HepG2 (cell line): ENCODE data around the gene ZNF177. TPM values are rescaled to one million over a fixed set of nuclear protein-coding genes. Genes with fewer than 3 reads are reported as not detected.

ENCODE experiments used
- AGO1 ChIP-seq: fragments of 200-400 bp; formaldehyde crosslinking; IDR thresholded peaks from 2 replicates; pipeline ENCODE4 v1.6.1; 2017; ENCODE audit warnings: mild to moderate bottlenecking, low read depth, low read length, moderate library complexity; ENCODE audit not compliant: poor library complexity, severe bottlenecking
- ARNT ChIP-seq: fragments of 450-650 bp; IDR thresholded peaks from 2 replicates; pipeline ENCODE4 v1.6.1; 2017
- EP300 ChIP-seq, 3 experiments: sonication (generic) in 1 of 3; formaldehyde crosslinking in 1 of 3; IDR thresholded peaks; 2 replicates each; pipeline versions ENCODE4 v1.5.1 to v1.6.1; 2011 to 2020; ENCODE audit warnings: low read depth in 2 of 3, low read length in 2 of 3, borderline replicate concordance in 1 of 3, improper control_type of control experiment in 1 of 3, mild to moderate bottlenecking in 1 of 3, missing genetic modification reagents in 1 of 3, moderate library complexity in 1 of 3
- GATAD2A ChIP-seq: IDR thresholded peaks from 2 replicates; pipeline ENCODE4 v1.6.1; 2016
- GPBP1L1 ChIP-seq: sonication (generic); formaldehyde crosslinking; IDR thresholded peaks from 2 replicates; pipeline ENCODE4 v1.5.0; 2020; ENCODE audit warnings: mild to moderate bottlenecking, missing genetic modification reagents
- HNRNPLL ChIP-seq: fragments of 200-400 bp; formaldehyde crosslinking; IDR thresholded peaks from 2 replicates; pipeline ENCODE4 v1.6.1; 2017; ENCODE audit warnings: mild to moderate bottlenecking, low read depth, low read length; ENCODE audit not compliant: poor library complexity, severe bottlenecking
- IRF2 ChIP-seq: IDR thresholded peaks from 2 replicates; pipeline ENCODE4 v1.6.1; 2018; ENCODE audit warnings: missing genetic modification reagents, missing compliant biosample characterization
- PAF1 ChIP-seq: IDR thresholded peaks from 2 replicates; pipeline ENCODE4 v1.6.1; 2016; ENCODE audit warnings: missing genetic modification reagents, missing compliant biosample characterization
- PRDM4 ChIP-seq: sonication (generic); formaldehyde crosslinking; IDR thresholded peaks from 2 replicates; pipeline ENCODE4 v1.9.0; 2021; ENCODE audit warnings: missing genetic modification reagents, borderline replicate concordance
- RXRB ChIP-seq: IDR thresholded peaks from 2 replicates; pipeline ENCODE4 v1.6.1; 2016; ENCODE audit warnings: borderline replicate concordance, missing genetic modification reagents, missing compliant biosample characterization
- YEATS2 ChIP-seq: sonication (generic); formaldehyde crosslinking; IDR thresholded peaks from 2 replicates; pipeline ENCODE4 v1.4.0; 2020; ENCODE audit warnings: missing genetic modification reagents, borderline replicate concordance
- ZFX ChIP-seq: sonication (generic); formaldehyde crosslinking; IDR thresholded peaks from 2 replicates; pipeline ENCODE4 v1.4.0; 2020; ENCODE audit warnings: mild to moderate bottlenecking, low read depth, missing genetic modification reagents, moderate library complexity
- polyA plus RNA-seq, 8 experiments: library from polyadenylated mRNA; depleted of rRNA in 3 of 8; stranded (reverse) in 7 of 8; unstranded in 1 of 8; fragments of >200 nt; fragmentation: Illumina TruSeq in 4 of 8; extraction: Trizol in 4 of 8; gene quantifications; 2 replicates each; pipeline versions ENCODE4 v1.2.1 to v1.2.3, GENCODE V29; 2011 to 2016; ENCODE audit warnings: low read depth in 4 of 8, missing spikeins in 1 of 8, mixed read lengths in 1 of 8; ENCODE audit not compliant: insufficient read depth in 1 of 8
- total RNA-seq, 5 experiments: library from RNA; depleted of rRNA; stranded (reverse); fragments of >200 nt; fragmentation: Illumina TruSeq; extraction: Trizol; gene quantifications; 2 replicates each; pipeline ENCODE4 v1.2.3, GENCODE V29; 2016; ENCODE audit warnings: low read depth in 1 of 5
- TF ChIP-seq, protein P1 (sequence below): conservative IDR thresholded peaks from 2 replicates; pipeline ENCODE4 v1.6.1; 2018; ENCODE audit warnings: missing genetic modification reagents
- TF ChIP-seq, protein P2 (sequence below): sonication (generic); formaldehyde crosslinking; IDR thresholded peaks from 2 replicates; pipeline ENCODE4 v1.8.0; 2022; ENCODE audit warnings: missing genetic modification reagents, mild to moderate bottlenecking, inconsistent platforms, borderline replicate concordance
- TF ChIP-seq, protein P3 (sequence below): sonication (generic); formaldehyde crosslinking; IDR thresholded peaks from 2 replicates; pipeline ENCODE4 v1.4.0; 2020; ENCODE audit warnings: missing genetic modification reagents, borderline replicate concordance

ZNF177 gene
- total and polyA plus RNA-seq, 2 of the 13 experiments (the other 11 are each of a cell fraction or from before 2014, with no cell fraction given): 0.62 to 0.71 TPM

GRCh38 chr19:9323919-9324583 is 38.8 kb upstream of the ZNF177 start, which contains the start of gene ZNF559 (continued):
- TF ChIP-seq PAF1 (CRISPR knock-in tag) (no peak), GATAD2A (CRISPR knock-in tag) (no peak), YEATS2 (0 out of 2 replicates have a peak, but pooled peaks have one; percentile 35), ARNT (no peak), GPBP1L1 (CRISPR knock-in tag) (no peak), HNRNPLL (peak; percentile 56), PRDM4 (CRISPR knock-in tag) (no peak), AGO1 (peak; percentile 26), IRF2 (peak; percentile 72; the same call in 1 of the 2 replicates), ZFX (peak; percentile 54; the same call in 1 of the 2 replicates), EP300 (IDR thresholded peaks at IDR 0.05; ENCODE audit: low read depth in 2 of 2, low read length in 2 of 2) (no peak), EP300 (CRISPR knock-in tag; IDR thresholded peaks at IDR 0.05; ENCODE audit: borderline replicate concordance) (no peak), RXRB (CRISPR knock-in tag) (no peak)
- TF ChIP-seq, protein P1, sequence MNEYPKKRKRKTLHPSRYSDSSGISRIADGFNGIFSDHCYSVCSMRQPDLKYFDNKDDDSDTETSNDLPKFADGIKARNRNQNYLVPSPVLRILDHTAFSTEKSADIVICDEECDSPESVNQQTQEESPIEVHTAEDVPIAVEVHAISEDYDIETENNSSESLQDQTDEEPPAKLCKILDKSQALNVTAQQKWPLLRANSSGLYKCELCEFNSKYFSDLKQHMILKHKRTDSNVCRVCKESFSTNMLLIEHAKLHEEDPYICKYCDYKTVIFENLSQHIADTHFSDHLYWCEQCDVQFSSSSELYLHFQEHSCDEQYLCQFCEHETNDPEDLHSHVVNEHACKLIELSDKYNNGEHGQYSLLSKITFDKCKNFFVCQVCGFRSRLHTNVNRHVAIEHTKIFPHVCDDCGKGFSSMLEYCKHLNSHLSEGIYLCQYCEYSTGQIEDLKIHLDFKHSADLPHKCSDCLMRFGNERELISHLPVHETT (CRISPR knock-in tag): no peak
- TF ChIP-seq, protein P2, sequence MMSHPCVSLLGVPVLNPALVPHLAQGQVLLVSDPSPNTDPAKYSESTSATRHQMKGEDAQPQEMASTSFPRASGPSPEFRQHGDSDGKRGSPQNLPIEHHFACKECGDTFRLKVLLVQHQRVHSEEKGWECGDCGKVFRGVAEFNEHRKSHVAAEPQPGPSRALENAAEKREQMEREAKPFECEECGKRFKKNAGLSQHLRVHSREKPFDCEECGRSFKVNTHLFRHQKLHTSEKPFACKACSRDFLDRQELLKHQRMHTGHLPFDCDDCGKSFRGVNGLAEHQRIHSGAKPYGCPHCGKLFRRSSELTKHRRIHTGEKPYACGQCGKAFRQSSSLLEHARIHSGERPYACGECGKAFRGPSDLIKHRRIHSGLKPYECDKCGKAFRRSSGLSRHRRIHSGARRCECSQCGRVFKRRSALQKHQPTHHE (CRISPR knock-in tag): no peak
- TF ChIP-seq, protein P3, sequence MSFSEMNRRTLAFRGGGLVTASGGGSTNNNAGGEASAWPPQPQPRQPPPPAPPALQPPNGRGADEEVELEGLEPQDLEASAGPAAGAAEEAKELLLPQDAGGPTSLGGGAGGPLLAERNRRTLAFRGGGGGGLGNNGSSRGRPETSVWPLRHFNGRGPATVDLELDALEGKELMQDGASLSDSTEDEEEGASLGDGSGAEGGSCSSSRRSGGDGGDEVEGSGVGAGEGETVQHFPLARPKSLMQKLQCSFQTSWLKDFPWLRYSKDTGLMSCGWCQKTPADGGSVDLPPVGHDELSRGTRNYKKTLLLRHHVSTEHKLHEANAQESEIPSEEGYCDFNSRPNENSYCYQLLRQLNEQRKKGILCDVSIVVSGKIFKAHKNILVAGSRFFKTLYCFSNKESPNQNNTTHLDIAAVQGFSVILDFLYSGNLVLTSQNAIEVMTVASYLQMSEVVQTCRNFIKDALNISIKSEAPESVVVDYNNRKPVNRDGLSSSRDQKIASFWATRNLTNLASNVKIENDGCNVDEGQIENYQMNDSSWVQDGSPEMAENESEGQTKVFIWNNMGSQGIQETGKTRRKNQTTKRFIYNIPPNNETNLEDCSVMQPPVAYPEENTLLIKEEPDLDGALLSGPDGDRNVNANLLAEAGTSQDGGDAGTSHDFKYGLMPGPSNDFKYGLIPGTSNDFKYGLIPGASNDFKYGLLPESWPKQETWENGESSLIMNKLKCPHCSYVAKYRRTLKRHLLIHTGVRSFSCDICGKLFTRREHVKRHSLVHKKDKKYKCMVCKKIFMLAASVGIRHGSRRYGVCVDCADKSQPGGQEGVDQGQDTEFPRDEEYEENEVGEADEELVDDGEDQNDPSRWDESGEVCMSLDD: no peak
